HG02852 (cell line): ENCODE results near the gene PLXNB1.

Experiments used
- ATAC-seq: cut with Tn5 transposase; IDR thresholded peaks from one replicate; pipeline ENCODE4 v1.9.1; 2021; ENCODE audit warnings: mild to moderate bottlenecking, moderate library complexity; ENCODE audit not compliant: unreplicated experiment

Gene PLXNB1

DNA sequence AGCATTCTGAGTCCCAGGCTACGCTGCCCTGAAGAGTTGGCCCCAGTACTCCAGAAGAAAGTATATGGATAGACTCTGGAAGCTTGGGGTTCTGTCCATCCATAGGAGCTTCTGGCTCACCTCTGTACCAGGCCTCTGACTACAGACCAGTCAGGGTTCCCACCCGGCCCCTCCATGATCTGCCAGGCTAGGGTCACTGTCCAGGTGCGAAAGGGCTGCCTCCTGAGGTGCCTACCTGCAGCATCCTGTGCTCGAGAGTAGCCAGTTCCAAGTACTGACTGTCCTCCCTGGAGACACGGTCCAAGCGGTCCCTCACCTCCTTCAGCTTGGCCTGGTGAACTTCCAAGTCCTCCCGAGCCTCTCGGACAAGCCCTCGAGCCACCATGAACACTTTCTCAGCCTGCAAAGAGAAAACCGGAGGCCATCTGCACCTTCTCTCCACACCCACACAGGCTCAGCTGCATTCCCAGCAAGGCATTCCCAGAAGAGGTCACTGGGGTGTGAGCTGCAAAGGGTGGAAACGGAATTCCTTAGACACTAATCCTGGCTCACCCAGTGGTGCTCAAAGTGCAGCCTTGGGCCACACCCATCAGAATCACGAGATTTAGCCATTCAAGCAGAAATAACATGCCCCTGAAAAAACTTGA, 3.7 kb upstream of the PLXNB1 start:
- no peak for ATAC-seq

DNA sequence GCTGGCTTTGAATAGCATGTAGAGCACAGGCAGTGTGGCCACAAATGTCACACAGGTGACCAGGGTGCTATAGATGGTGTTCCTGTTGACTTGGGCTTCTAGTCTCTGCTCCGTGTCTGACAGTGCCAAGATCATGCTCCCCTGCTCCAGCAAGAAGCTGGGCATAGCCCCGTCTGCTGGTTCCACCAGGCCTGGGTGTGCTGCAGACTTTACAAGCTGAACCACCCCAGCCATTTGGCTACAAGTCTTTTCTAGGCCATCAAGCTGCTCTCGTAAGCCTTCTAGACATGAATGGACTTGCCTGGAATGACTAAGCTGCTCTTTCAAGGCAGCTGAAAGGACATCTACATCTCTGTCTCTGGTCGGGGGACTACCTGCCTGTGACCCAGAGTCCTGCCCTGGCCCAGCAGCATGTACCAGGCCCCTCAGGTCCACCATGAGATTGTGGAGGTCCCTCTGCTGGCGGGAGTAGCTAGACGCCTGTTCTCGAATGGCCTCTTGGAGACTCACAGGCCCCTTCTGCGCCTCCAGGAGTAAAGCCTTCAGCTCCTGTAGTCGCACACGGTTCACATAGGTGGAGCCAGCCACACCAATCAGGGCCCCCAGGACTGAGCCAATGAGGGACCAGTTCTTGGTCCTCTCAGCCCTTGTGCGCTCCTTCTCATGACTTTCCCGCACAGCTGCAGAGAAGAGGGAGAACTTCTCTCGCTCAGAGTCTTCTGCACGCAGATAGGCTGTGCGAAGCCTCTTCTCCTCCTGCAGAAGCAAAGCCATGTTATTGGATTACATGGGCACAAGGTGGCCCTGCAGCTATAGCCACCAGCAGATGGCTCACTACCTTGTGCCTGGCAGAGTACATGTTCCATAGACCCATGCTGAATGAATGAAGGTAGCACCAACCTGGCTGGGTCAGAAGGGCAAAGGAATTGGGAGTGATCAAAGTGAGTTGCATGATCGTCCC, 2.8 kb upstream of the PLXNB1 start:
- ATAC-seq, result no peak

DNA sequence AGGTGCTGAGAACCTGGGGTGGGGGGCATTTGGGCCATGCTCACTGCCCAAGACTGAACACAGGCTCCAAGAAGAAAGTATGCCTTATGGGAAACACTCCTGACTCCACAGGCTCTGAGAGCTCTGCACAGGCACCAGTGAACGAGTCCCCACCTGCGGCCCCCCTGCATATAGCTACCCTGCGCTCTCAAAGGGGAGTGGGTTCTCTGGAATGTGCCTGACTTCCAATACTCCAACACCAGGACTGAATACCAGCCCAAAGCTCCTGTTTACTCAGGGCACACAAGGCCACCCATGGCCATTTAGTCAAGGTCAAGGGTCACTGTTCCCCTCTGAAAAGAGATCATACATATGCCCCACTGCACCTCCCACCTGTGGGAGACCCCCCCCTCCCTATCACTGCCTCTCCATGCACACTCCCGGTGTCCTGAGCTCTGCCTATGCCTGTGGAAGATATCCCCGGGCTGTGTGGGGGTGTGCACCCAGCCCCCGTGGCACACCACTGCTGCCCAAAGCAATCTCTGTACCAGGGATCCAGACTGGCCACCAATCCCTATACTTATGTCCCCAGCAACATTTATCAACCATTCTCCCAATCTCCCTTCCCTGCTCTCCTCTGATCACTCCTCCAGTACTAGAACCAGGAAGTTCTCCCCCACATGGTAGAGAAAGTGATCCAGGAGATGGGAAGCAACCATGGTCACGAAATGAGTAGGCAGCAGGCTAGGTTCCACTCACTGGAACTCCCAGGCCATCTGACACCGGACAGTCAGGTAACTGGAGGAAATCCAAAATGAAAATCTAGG, 1.5 kb upstream of the PLXNB1 start:
- no peak for ATAC-seq

DNA sequence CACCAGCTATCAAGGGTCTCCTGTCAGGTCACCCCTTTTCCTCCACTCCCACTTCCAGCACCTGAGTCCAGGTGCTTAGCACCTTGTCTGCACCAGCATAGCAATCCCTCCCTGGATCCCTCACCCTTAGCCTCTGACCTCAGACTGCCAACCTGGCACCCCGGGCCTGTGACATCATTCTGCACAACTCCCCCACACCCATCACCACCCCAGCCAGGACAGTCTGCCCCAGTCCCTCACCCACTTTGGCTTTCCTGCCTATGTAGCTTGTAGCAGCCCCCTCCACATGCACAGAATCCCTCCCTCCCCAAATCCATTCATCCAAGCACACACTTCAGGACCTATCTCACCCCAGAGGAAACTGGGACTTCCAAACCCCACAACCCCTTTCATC, 819 bp upstream of the PLXNB1 start:
- ATAC-seq, result no peak

DNA sequence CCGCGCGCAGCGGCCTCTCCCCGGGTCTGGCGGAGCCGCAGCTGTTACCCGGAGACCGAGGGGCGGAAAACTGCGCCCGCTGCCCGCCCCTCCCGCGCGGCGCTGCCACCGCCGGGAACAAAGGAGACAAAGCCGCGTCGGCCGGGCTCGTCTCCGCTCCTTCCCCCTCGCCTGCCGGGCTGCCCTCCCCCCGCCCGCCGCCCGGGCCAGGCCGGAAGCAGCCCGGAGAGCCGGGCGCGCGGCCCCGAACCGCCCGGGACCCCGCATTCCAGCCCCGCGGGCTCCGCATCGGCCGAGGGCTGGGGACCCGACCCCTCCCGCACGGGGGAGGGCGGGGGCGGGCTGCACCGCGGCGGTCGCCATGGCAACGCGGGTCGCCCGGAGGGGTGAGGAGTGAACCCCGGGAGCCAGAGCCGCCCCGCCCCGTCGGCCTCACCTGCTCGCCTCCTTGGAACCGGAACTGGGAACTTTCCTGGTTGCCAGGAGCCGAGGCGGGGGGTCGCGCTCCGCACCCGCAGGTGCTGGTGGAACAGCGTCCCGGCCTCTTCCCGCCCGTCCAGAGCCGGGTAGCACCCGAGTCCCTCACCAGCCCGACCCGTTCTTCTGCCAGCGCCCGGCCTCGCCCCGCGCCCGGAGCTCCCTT, 448 bp downstream of the PLXNB1 start:
- ATAC-seq, result no peak

DNA sequence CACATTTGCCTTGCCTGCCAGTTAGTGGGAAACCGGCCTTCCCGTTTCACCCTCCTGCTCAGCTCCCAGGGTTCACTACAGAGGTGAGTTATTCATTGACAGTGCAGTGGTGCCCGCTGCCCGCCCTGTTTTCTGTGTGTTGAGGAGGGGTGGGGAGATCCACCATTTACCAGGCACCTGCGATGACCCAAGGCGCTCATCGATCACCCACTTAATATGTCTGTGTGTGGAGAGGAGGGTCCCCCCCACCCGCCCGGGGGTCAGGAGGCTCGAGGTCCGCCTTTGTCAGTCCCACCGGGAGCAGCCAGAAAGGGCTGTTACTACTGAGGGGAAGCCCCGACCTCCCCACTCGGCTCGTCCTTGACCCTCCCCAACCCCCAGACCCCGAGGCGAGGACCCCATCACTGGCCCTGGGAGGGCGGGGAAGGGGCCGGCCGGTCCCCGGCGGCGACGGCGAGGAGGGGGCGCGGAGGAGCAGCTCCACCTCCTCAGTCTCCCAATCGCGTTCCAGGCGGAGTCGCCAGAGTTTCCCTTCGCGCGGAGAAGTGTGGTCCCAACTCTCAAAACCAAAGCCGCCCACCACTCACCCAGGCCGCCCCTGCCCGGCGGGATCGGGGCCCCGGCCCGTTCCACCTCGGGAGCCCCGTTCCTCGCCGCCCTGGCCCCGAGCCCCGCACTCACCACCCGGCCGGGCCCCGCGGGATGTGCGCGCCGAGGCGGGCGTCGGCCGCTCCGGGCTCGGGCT, 1.1 kb downstream of the PLXNB1 start:
- no peak for ATAC-seq

DNA sequence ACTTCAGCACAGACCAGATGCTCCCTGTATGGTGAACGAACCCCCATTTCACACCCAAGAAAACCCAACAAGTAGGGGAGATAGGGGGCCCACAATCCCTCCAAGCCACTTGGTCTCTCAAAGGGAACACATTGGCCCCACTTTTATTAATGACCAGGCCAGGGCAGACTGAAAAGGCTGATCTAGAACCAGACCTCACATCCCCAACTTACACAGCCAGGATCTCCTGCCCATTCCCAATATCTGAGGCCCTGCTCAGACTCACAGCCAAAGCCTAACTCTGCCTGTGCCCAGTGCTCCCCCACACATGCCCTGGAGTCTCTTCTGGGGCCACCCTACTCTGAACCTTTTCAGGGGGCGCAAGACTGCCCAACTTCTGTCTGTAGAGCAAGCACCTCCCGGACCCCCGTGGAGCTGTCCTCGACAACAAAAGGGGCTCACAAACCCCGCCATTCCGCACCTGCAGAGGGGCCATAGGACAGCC, 1.8 kb downstream of the PLXNB1 start:
- no peak for ATAC-seq

DNA sequence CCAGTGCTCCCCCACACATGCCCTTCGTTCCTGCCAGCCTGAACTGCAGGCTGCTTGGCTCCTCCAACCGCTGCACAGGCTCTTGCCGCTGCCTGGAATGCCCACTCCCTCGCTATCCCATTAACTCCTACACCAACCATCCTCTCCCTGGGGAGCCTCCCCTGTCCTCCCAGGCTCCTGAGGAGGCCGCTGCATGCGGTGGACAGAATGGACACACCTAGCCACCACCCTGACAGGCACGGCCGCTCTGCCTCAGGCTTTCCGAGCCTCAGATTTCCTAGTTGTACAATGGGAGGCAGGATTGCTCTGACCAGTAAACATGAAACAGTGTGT, 2.3 kb downstream of the PLXNB1 start:
- ATAC-seq, result no peak

DNA sequence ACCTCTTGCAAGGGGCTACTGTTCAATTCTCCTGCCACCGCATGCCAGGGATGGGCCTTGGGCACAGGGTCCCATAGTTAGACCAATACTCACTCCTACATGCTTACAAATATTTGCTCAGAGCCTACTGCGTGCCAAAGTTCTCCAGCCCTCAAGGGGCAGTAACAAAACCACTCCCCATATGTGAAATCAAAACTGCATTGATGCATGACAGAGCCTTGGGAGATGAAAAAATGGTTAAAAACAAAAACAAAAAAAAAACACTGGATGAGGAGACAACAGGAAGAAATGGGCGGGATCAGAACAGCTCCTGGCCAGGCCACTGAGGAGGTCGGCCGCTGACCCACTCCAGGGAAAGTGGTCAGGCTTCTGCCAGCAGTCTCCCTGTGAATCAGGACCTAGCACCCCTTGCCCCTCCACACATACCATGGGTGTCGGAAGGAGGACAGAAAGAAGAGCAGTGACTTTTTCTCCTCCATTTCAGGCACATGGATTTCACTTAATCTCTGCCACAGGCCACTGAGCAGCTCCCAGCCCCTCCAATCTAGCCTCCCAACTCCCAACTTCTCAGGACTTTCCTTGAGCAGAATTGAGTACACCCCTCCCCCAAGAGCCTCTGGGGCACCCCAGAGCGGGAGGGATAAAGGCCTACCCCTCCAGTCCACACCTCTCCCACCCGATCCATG, 2.8 kb downstream of the PLXNB1 start:
- no peak for ATAC-seq

DNA sequence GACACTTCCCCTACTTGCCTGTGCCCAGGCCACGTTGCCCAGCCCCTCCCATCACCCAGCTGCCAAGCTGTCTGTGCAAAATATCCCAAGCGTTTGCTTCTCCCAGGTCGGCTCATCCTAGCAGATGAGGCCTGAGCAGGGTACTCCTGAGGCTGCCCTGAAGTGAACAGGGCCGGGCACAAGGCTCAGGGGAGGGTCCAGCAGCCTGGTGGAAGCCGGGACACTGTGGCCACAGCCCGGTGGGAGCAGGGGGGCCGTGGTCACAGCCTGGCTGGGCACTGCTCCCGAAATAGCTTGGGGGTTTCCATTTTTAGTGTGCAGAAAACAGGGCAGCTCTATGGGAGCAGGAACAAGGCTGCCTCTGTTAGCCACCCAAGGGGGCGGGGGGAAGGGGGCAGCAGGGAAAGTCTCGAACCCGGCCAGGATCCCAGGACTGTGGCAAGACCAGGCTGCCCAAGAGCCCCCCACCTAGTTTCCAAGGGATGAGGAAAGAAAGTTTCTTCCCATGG, 3.4 kb downstream of the PLXNB1 start:
- no peak for ATAC-seq

DNA sequence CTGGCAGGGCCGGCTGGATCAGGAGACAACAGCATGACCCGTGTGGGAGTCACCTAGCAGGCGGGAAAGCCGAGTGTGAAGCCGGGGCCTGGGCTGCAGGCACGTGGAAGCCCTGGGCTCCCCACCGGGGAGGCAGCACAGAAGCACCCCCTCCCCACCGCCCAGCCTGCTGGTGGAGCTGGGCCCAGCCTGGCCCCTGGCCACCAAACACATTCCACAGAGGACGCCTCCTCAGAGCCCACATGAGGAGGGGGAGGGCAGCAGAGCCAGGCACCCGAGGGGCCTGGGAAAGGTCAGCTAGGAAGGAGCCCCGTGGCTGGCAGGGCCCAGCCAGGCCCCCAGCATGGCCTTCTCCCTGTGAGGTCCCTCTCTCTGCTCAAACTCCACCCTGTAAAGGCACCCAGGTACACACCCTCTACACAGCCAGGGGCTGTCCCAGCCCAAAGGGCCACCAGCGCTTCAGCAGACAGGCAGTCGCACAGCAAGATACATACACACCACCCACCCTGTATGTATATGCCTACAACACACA, 4.5 kb downstream of the PLXNB1 start:
- ATAC-seq, result no peak

DNA sequence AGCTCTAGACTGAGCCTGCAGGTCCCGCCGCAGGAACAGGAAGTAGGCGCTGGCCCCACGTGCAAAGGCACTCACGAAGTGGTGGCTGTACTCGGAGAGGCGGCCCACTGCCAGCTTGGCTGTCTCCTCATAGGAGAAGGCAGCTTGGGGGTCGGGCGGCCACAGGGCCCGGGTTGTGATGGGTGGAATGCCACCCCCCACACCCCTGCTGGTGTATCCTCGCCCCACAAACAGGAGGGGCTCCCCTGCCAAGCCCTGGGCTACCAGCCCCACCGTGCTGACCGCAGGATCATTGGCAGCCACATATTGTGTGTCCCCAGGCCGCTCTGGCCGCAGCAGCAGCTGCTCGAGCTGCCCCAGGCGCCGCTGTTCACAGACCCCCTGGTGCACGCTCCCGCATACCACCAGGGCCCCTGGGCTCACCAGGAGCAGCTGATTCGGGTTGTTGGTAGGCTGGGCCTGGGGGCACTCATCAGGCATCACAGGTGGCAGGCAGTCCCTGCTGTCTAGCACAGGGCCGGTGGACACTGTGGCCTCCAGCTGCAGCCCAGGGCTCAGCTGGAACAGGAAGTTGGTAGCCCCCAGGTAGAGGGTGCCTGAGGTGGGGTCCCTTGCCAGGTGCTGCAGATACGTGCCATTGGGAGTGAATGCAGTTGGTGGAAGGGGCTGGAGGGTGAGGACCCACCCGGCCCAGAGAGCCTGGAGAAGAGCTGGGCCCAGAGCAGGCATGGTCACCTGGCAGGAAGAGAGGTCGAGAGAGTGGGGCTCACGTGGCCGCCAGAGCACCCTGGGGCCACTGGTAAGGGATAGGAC, 5.8 kb downstream of the PLXNB1 start:
- ATAC-seq, result no peak

DNA sequence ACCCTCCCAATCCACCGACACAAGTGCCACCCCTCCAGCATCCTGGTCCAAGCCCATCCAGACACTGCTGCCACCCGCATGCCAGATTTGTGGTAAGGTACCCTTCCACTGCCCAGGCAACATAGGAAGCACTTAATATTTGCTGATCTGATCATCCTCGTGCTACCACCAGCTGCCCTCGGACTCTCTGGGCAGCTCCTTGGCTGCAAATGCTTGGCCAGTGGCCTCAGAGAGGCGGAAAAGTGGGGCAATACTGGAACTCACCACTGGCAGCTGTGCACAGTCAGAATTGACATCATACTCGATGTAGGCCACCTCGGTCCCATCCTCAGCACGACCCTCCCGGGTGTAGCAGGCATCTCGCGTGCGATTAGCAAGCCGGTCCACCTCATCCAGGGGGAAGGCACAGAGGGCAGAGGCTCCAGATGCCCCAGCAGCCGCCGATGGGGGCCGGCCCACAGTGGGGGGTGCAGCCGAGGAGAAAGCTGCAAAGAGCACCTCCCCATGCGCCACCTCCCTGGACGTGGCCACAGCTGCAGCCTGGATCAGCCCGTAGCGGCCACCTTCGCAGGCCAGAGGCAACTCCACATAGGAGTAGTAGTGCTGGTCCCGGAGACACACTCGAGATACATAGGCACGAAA, 6.5 kb downstream of the PLXNB1 start:
- ATAC-seq, result no peak

DNA sequence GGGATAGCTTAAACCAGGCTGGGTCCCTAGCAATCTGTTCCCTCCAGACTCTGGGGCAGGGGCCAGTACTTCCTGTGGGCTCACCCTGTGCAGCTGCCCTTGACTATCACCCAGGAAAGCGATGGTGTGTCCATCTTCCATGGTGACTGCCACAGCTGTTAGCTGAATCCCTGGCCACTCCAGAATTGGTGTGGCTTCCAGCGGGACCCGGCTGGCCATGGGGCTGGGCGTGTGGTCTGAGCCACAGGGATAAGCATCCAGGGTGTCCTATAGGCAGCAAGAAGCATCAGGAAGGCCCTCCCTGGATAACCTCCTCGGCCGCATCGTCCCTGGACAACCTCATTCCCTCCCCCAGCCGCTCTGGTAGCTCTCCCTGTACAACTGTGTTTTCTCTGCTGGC, 7.2 kb downstream of the PLXNB1 start:
- ATAC-seq, result no peak

DNA sequence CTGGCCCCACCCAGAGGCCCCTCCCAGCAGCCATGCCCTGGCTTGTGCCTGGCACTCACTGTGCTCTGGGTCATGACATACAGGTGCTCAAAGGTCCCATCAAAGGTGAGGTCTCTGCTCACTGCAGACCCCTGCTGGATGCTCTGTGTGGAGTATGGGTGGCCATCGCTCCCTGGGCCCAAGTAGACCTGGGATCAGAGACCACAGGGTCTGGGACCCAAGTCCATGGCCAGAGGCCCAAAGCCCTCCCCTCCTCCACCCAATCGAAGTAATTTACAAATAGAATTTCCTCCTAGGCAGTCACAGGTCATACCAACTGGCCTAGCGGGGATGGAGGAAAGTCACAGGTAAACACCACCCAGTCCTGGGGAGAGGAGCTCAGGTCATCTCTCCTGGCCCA, 7.6 kb downstream of the PLXNB1 start:
- ATAC-seq, result no peak

DNA sequence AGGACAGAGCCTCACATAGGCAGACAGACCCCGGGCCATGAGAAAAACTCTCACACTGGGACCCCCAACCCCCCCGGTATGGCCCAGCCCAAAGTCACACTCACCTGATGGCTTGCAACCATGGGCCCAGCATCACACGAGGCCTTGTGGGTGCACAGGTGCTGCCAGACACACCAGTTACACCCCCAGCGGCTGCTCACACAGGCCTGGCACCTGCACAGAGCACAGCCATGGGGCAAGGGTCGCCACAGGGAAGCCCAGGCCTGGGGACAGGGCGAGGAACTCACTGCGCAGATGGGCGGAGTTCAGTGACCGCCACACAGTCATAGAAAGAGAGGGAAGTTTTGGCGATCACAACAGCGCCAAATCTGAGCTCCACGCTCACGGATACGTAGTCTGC, 9.3 kb downstream of the PLXNB1 start:
- ATAC-seq, result no peak

DNA sequence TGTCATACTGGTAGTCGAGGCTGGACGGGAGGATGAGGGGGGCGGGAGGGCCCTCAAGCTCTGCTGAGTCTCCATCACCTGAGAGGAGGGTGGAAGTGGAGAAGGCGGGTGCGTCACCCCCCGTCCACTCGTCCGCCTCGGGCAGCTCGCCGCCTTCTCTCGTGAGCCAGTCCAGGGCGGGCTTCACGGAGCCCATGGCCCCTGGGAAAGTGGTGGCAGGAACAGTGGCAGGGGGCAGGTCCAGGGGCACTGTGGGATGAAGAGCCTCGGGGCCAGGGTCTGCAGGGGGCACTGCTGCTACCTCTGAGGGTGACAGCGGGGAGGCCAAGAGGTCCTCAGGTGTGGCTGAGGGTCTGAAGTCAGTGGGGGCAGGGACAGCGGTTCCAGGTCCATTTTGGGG, 10.3 kb downstream of the PLXNB1 start:
- ATAC-seq, result no peak

DNA sequence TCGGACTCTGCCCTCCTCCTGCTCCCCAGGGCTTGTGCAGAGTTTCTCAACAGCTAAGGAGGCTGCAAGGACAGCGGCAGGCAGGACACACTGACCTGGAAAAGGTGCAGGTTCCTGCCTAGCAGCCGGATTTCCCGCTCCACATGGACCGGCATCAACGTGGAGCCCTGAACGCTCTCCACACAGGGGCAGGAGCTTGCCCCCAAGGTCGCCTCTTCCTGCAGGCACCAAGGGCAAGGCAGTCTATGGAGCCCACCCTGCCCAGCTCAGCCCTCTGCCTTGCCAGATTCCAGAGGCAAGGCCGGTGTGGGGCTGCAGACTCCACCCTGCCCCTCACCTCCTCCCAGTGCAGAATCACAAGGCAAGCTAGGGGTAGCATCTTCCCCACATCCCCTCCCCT, 10.7 kb downstream of the PLXNB1 start:
- ATAC-seq, result no peak
